Activated T-helper 1 cell treated with anti-CD3 and anti-CD28 coated beads, Interleukin-12 subunit alpha, Interleukin-12 subunit beta, Interleukin-2, Interleukin-4 antibody, amounts not matched to agents 30 ng/mL and 10 ng/mL and 1 ng/mL, durations not matched to agents 14 hours and 24 hours and 36 hours (primary cell): ENCODE measurements around the gene MFSD6. TPM values are rescaled to one million over a fixed set of nuclear protein-coding genes. Genes with fewer than 3 reads are reported as not detected.

Source experiments
- DNase-seq: peaks from one replicate; pipeline ENCODE4 v3.0.0; 2021; ENCODE audit warnings: low spot score
- H3K27ac Mint-ChIP-seq: one replicate; pipeline ENCODE4 v1.8.0; 2021; ENCODE audit warnings: mild to moderate bottlenecking, mixed read lengths
- H3K27me3 Mint-ChIP-seq: one replicate; pipeline ENCODE4 v1.8.0; 2022; ENCODE audit warnings: mild to moderate bottlenecking, moderate library complexity, mixed read lengths; ENCODE audit not compliant: insufficient read depth
- H3K36me3 Mint-ChIP-seq: one replicate; pipeline ENCODE4 v1.8.0; 2021; ENCODE audit warnings: low read depth, mixed read lengths
- H3K4me1 Mint-ChIP-seq: one replicate; pipeline ENCODE4 v1.8.0; 2021; ENCODE audit warnings: low read depth, mixed read lengths
- H3K4me3 Mint-ChIP-seq: one replicate; pipeline ENCODE4 v1.8.0; 2021; ENCODE audit warnings: mild to moderate bottlenecking, moderate library complexity, mixed read lengths
- H3K9me3 Mint-ChIP-seq: one replicate; pipeline ENCODE4 v1.8.0; 2021; ENCODE audit warnings: mixed read lengths
- intact Hi-C: fragments of 100-400 bp; cut with micrococcal nuclease; formaldehyde crosslinking; loops from one replicate; pipeline ENCODE4 v1.15.1; 2024
- total RNA-seq: library from RNA; stranded (reverse); gene quantifications from 2 replicates; pipeline ENCODE4 v1.2.3, GENCODE V29; 2022

Gene MFSD6
- total RNA-seq, 1 donor from 2014 or later: 45.8 TPM

GRCh38 chr2:190535121-190535439 is 126.9 kb downstream of the MFSD6 start:
- intact Hi-C loops: loop anchor here (1.0 to 10.0 kb wide), 5 partner anchors 17 to 1142 kb away; partner anchors contain the start of genes GLS, NABP1, ORMDL1 and PMS1
- peaks cover 52% of the 10 kb centered on the region for H3K4me1 Mint-ChIP-seq
- H3K4me3 Mint-ChIP-seq: peak overlapping the region; percentile 87
- peaks cover 35% of the 10 kb centered on the region for H3K9me3 Mint-ChIP-seq
- peaks cover 30% of the 10 kb centered on the region for H3K36me3 Mint-ChIP-seq
- H3K27me3 Mint-ChIP-seq: no peaks in the 10 kb centered on the region
- peak overlapping the region; percentile 87 for H3K27ac Mint-ChIP-seq
- no peak for DNase-seq

GRCh38 chr2:190535586-190535985 is 127.4 kb downstream of the MFSD6 start:
- Mint-ChIP-seq H3K36me3 (peaks cover 34% of the 10 kb centered on the region), H3K9me3 (peaks cover 40% of the 10 kb centered on the region), H3K27ac (peak overlapping the region; percentile 71), H3K4me1 (peaks cover 46% of the 10 kb centered on the region), H3K27me3 (no peaks in the 10 kb centered on the region), H3K4me3 (peak overlapping the region; percentile 87)
- DNase-seq: no peak
- intact Hi-C loops: loop anchor here (1.0 to 10.0 kb wide), 5 partner anchors 17 to 1142 kb away; partner anchors contain the start of genes GLS, NABP1, ORMDL1 and PMS1

GRCh38 chr2:190537765-190538164 is 129.6 kb downstream of the MFSD6 start:
- intact Hi-C loops: loop anchor here (5.0 to 10.0 kb wide), 3 partner anchors 753 to 1140 kb away; partner anchors contain the start of genes NABP1, ORMDL1, PMS1 and WDR75
- no peaks in the 10 kb centered on the region for H3K27me3 Mint-ChIP-seq
- H3K9me3 Mint-ChIP-seq: peaks cover 60% of the 10 kb centered on the region
- H3K27ac Mint-ChIP-seq: no peak overlapping the region
- H3K4me1 Mint-ChIP-seq: peaks cover 26% of the 10 kb centered on the region
- H3K36me3 Mint-ChIP-seq: peaks cover 47% of the 10 kb centered on the region
- no peak for DNase-seq
- H3K4me3 Mint-ChIP-seq: no peak overlapping the region

GRCh38 chr2:190538201-190538600 is 130.0 kb downstream of the MFSD6 start:
- no peak for DNase-seq
- Mint-ChIP-seq H3K27me3 (no peaks in the 10 kb centered on the region), H3K4me1 (peaks cover 25% of the 10 kb centered on the region), H3K4me3 (no peak overlapping the region), H3K9me3 (peaks cover 64% of the 10 kb centered on the region), H3K36me3 (peaks cover 48% of the 10 kb centered on the region), H3K27ac (no peak overlapping the region)
- intact Hi-C loops: loop anchor here (5.0 to 10.0 kb wide), 3 partner anchors 753 to 1139 kb away; partner anchors contain the start of genes NABP1, ORMDL1, PMS1 and WDR75

- intact Hi-C loops: no loop called here
- no peak for DNase-seq
- H3K27me3 Mint-ChIP-seq: no peaks in the 10 kb centered on the region
- H3K4me3 Mint-ChIP-seq: no peak overlapping the region
- H3K27ac Mint-ChIP-seq: no peak overlapping the region
- H3K4me1 Mint-ChIP-seq: peaks cover 15% of the 10 kb centered on the region
- H3K36me3 Mint-ChIP-seq: peaks cover 48% of the 10 kb centered on the region
- peaks cover 64% of the 10 kb centered on the region for H3K9me3 Mint-ChIP-seq
Observed at GRCh38 chr2:190540048-190540447, 131.9 kb downstream of the MFSD6 start.

- Mint-ChIP-seq H3K36me3 (peaks cover 22% of the 10 kb centered on the region), H3K4me3 (no peak overlapping the region), H3K27ac (no peak overlapping the region), H3K4me1 (peaks cover 4% of the 10 kb centered on the region), H3K9me3 (peaks cover 28% of the 10 kb centered on the region), H3K27me3 (no peaks in the 10 kb centered on the region)
- intact Hi-C loops: no loop called here
- DNase-seq: no peak
Observed at GRCh38 chr2:190545093-190545492, 136.9 kb downstream of the MFSD6 start.

- H3K4me3 Mint-ChIP-seq: no peak overlapping the region
- H3K9me3 Mint-ChIP-seq: peaks cover 22% of the 10 kb centered on the region
- DNase-seq: no peak
- peaks cover 18% of the 10 kb centered on the region for H3K36me3 Mint-ChIP-seq
- intact Hi-C loops: no loop called here
- peaks cover 10% of the 10 kb centered on the region for H3K4me1 Mint-ChIP-seq
- H3K27me3 Mint-ChIP-seq: no peaks in the 10 kb centered on the region
- no peak overlapping the region for H3K27ac Mint-ChIP-seq
Observed at GRCh38 chr2:190545555-190546385, 137.6 kb downstream of the MFSD6 start.

GRCh38 chr2:190546734-190547133 is 138.6 kb downstream of the MFSD6 start:
- peaks cover 13% of the 10 kb centered on the region for H3K36me3 Mint-ChIP-seq
- peaks cover 14% of the 10 kb centered on the region for H3K9me3 Mint-ChIP-seq
- no peak for DNase-seq
- H3K27me3 Mint-ChIP-seq: no peaks in the 10 kb centered on the region
- no peak overlapping the region for H3K27ac Mint-ChIP-seq
- H3K4me1 Mint-ChIP-seq: peaks cover 16% of the 10 kb centered on the region
- intact Hi-C loops: no loop called here
- no peak overlapping the region for H3K4me3 Mint-ChIP-seq

GRCh38 chr2:190547886-190548285 is 139.7 kb downstream of the MFSD6 start:
- H3K36me3 Mint-ChIP-seq: peaks cover 7% of the 10 kb centered on the region
- no peak overlapping the region for H3K4me3 Mint-ChIP-seq
- H3K27ac Mint-ChIP-seq: no peak overlapping the region
- intact Hi-C loops: no loop called here
- H3K9me3 Mint-ChIP-seq: peaks cover 2% of the 10 kb centered on the region
- no peaks in the 10 kb centered on the region for H3K27me3 Mint-ChIP-seq
- DNase-seq: no peak
- peaks cover 24% of the 10 kb centered on the region for H3K4me1 Mint-ChIP-seq

GRCh38 chr2:190550137-190550536 is 142.0 kb downstream of the MFSD6 start:
- intact Hi-C loops: loop anchor here (5.0 kb wide), 1 partner anchor 77 kb away; no protein-coding TSS in a partner anchor
- DNase-seq: no peak
- H3K4me1 Mint-ChIP-seq: peaks cover 24% of the 10 kb centered on the region
- no peaks in the 10 kb centered on the region for H3K9me3 Mint-ChIP-seq
- peaks cover 6% of the 10 kb centered on the region for H3K36me3 Mint-ChIP-seq
- H3K27ac Mint-ChIP-seq: no peak overlapping the region
- H3K4me3 Mint-ChIP-seq: no peak overlapping the region
- no peaks in the 10 kb centered on the region for H3K27me3 Mint-ChIP-seq

Other genes with a start within 250 kb of the MFSD6 start
- 24.6 and 27.1 TPM in 2 replicates for gene HIBCH, start 88.5 kb upstream of the MFSD6 start, total RNA-seq
- gene INPP1, start 64.8 kb upstream of the MFSD6 start, total RNA-seq: 7.7 and 9.8 TPM in 2 replicates
- gene NEMP2, start 126.4 kb downstream of the MFSD6 start, total RNA-seq: 11.7 and 13.6 TPM in 2 replicates
- 34.1 and 35.3 TPM in 2 replicates for gene NAB1, start 240.7 kb downstream of the MFSD6 start, total RNA-seq